WI38 (cell line): Measurements from ENCODE around the gene AMPD1.

Experiments used
- H3K4me3 ChIP-seq: 2 replicates; pipeline ENCODE4 v1.5.1; 2011; ENCODE audit warnings: low read depth, mild to moderate bottlenecking, control low read depth, low read length
- CTCF ChIP-seq: IDR thresholded peaks from 2 replicates; pipeline ENCODE4 v1.5.1; 2012; ENCODE audit warnings: low read depth, mild to moderate bottlenecking, control low read depth, low read length

The AMPD1 gene

GRCh38 chr1:114725230-114725629 lies 29.9 kb upstream of the AMPD1 start:
- no peak for TF ChIP-seq CTCF
- H3K4me3 ChIP-seq, result no peak overlapping the region

GRCh38 chr1:114723915-114724314 lies 28.6 kb upstream of the AMPD1 start:
- no peak overlapping the region for H3K4me3 ChIP-seq
- no peak for TF ChIP-seq CTCF

- H3K4me3 ChIP-seq, result no peak overlapping the region
- TF ChIP-seq CTCF, result no peak
Observed at GRCh38 chr1:114723457-114723856, 28.1 kb upstream of the AMPD1 start.

GRCh38 chr1:114720492-114720891 lies 25.1 kb upstream of the AMPD1 start:
- TF ChIP-seq CTCF, result no peak
- H3K4me3 ChIP-seq, result no peak overlapping the region

- TF ChIP-seq CTCF, result no peak
- H3K4me3 ChIP-seq, result no peak overlapping the region
Observed at GRCh38 chr1:114719424-114719787, 24.1 kb upstream of the AMPD1 start.

- no peak for TF ChIP-seq CTCF
- H3K4me3 ChIP-seq, result no peak overlapping the region
Observed at GRCh38 chr1:114718661-114719423, 23.5 kb upstream of the AMPD1 start.

- H3K4me3 ChIP-seq, result peak within 1 kb of the TSS; percentile 99
- TF ChIP-seq CTCF, result no peak
Observed at GRCh38 chr1:114716304-114717170, 21.2 kb upstream of the AMPD1 start, which contains the start of gene NRAS. Gene NRAS (minus strand): TSS chr1:114716771. CDS start chr1:114716160, 611 bp downstream.
